ENCODE measurements around the gene RAB39B. TPM values are rescaled to one million over a fixed set of nuclear protein-coding genes. Genes with fewer than 3 reads are reported as not detected.

Gene RAB39B, protein sequence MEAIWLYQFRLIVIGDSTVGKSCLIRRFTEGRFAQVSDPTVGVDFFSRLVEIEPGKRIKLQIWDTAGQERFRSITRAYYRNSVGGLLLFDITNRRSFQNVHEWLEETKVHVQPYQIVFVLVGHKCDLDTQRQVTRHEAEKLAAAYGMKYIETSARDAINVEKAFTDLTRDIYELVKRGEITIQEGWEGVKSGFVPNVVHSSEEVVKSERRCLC
- 1.7 and 2.5 TPM in 2 replicates for total RNA-seq

DNA sequence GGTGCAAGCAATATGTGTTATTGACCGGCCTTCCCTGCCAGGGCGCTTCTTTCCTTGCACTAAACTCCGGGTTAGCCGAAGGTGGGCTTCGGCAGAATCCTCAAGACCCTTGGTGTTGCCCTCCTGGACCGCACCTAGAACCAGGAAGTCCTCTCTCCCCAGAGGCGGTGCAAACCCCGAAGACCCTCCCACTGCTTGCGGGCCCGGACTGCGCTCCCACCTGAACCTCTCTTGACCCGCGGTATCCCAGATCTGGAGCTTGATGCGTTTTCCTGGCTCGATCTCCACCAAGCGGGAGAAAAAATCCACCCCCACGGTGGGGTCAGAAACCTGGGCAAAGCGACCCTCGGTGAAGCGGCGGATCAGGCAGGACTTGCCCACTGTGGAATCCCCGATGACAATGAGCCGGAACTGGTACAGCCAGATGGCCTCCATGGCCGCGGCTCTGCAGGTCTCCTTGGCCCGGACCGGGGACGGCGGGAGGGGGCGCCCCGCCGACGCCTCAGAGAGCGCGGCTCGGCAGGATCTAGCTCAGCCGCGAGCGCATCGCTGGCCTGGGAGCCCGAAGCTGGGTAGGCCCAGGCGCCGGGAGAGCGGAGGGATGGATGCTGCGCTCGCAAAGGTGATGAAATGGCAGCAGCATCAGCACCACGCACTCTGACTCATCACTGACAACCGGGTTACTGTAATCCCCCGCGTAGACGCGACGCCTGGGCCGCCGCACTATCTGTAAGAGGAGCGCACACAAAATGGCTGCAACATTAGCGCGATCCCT is at the start of gene RAB39B:
Gene RAB39B (minus strand): TSS at position 638 of the 775 bp plus-strand sequence. CDS start 203 bp downstream, at position 435.

DNA sequence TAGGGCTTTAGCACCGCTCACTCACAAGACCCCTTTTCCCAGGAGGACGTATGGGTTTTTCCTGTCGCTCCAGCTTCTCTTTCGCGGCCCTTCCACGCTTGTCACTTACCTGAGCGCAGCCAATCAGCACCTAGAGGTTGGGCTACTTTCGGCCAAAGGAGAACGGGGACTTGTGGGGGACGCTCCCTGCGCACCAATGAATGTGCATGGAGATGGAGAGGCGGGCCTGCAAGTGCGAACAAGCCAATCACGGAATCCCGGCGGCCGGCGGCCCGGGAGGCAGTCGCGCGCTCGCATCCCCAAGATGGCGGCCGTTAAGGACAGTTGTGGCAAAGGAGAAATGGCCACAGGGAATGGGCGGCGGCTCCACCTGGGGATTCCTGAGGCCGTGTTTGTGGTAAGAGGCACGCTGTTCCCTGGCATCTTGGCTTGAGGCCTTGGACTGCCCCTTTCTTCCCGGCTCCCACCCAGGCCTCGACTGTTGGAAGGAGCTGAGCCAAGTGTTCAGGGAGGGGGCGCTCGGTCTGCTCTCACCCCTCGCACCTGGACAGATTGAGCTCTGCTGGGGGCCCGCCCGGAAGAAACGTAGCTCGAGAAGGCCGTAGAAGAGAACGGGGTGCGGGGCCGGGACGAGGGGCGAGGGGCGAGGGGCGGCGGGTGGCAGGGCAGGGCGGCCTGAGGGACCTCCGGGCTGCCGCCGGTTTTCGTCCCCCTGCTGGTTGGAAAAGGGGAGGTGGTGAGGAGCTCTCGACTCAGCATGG is 47.9 kb downstream of the RAB39B start, which contains the start of gene VBP1:
Gene VBP1 (plus strand): TSS at position 282 of the 761 bp plus-strand sequence. CDS start 23 bp downstream, at position 305.

Other genes with a start within 250 kb of the RAB39B start
- gene F8, start 241.8 kb downstream of the RAB39B start, total RNA-seq = 4.0 and 7.6 TPM in 2 replicates
- gene FUNDC2, start 237.6 kb downstream of the RAB39B start, total RNA-seq = 19.5 and 40.6 TPM in 2 replicates
- gene CMC4, start 193.4 kb downstream of the RAB39B start, total RNA-seq = 3.0 and 7.1 TPM in 2 replicates
- 21.8 and 24.1 TPM in 2 replicates for gene MTCP1, start 193.4 kb downstream of the RAB39B start, total RNA-seq
- gene BRCC3, start 193.0 kb downstream of the RAB39B start, total RNA-seq = 9.3 and 11.5 TPM in 2 replicates
- gene VBP1, start 48.0 kb downstream of the RAB39B start, total RNA-seq = 28.6 and 50.6 TPM in 2 replicates
- 13.7 and 21.0 TPM in 2 replicates for gene CLIC2, start 70.1 kb upstream of the RAB39B start, total RNA-seq
- gene F8A2, start 117.6 kb upstream of the RAB39B start, total RNA-seq = not detected in 2 replicates
- gene F8A3, start 194.1 kb upstream of the RAB39B start, total RNA-seq = 0.26 and 0.79 TPM in 2 replicates